ENCODE measurements around the gene PLPP4. TPM values are rescaled to one million over a fixed set of nuclear protein-coding genes. Genes with fewer than 3 reads are reported as not detected.

PLPP4 gene
- total RNA-seq, 1 experiment from 2014 or later, result not detected

DNA sequence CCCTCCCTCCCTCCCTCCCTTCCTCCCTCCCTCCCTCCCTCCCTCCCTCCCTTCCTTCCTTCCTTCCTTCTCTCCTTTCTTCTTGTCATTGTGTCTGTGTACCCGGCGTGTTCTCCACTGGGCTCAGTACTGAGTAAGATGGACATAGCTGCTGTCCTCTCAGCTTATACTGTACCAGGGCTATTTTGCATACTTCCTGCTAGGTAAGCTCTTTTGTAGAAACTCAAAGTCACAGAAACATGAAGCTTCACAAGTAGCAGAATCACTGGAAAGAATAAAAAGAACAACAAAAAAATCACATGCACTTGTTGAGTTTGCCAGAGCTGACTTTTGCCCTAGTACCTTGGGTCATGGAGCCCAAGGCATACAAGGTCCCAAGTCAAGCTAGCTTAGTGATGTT is 125.7 kb downstream of the PLPP4 start:
- H3K14ac ChIP-seq (ENCODE audit: insufficient read depth, low read length), result no peak overlapping the region
- H3K27ac ChIP-seq (ENCODE audit: insufficient read length, low read depth, low read length), result no peak overlapping the region
- no peaks in the 10 kb centered on the region for H3K9me3 Mint-ChIP-seq
- no peak overlapping the region for H3K23ac ChIP-seq (ENCODE audit: insufficient read length, low read depth, low read length)
- H3K27ac Mint-ChIP-seq, result no peak overlapping the region
- H4K8ac ChIP-seq (replicated peaks; ENCODE audit: insufficient read length, low read depth, low read length), result no peak overlapping the region
- H3K27me3 Mint-ChIP-seq (ENCODE audit: low read depth), result no peaks in the 10 kb centered on the region; the same call in 1 of the 2 replicates
- H2BK12ac ChIP-seq (ENCODE audit: insufficient read length, low read depth, low read length), result no peak overlapping the region
- no peak overlapping the region for H3K56ac ChIP-seq (ENCODE audit: insufficient read length, low read depth, low read length)
- no peaks in the 10 kb centered on the region; the same call in 1 of the 2 replicates for H3K4me1 ChIP-seq (ENCODE audit: insufficient read depth, low read length)
- no peak overlapping the region for H4K5ac ChIP-seq (ENCODE audit: insufficient read length, low read depth, low read length)
- no peaks in the 10 kb centered on the region for H3K27me3 ChIP-seq (ENCODE audit: insufficient read depth, low read length)
- H4K20me1 ChIP-seq (ENCODE audit: control insufficient read depth, insufficient read depth, insufficient read length), result no peaks in the 10 kb centered on the region
- no CpG with 5 or more reads among the region's 2 CpGs for WGBS (ENCODE audit: extremely low coverage, insufficient read length, low lambda C conversion rate)
- H3K18ac ChIP-seq (ENCODE audit: insufficient read length, low read depth, low read length), result no peak overlapping the region
- H2BK15ac ChIP-seq (ENCODE audit: low read depth, low read length), result no peak overlapping the region
- H2AFZ ChIP-seq (ENCODE audit: low read length), result no peak overlapping the region
- H3K79me2 ChIP-seq (ENCODE audit: insufficient read depth, low read length), result no peaks in the 10 kb centered on the region
- H3K9ac ChIP-seq (ENCODE audit: extremely low read depth, insufficient read length, low read length), result no peak overlapping the region
- TF ChIP-seq, protein P1, sequence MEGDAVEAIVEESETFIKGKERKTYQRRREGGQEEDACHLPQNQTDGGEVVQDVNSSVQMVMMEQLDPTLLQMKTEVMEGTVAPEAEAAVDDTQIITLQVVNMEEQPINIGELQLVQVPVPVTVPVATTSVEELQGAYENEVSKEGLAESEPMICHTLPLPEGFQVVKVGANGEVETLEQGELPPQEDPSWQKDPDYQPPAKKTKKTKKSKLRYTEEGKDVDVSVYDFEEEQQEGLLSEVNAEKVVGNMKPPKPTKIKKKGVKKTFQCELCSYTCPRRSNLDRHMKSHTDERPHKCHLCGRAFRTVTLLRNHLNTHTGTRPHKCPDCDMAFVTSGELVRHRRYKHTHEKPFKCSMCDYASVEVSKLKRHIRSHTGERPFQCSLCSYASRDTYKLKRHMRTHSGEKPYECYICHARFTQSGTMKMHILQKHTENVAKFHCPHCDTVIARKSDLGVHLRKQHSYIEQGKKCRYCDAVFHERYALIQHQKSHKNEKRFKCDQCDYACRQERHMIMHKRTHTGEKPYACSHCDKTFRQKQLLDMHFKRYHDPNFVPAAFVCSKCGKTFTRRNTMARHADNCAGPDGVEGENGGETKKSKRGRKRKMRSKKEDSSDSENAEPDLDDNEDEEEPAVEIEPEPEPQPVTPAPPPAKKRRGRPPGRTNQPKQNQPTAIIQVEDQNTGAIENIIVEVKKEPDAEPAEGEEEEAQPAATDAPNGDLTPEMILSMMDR (conservative IDR thresholded peaks at IDR 0.05), result no peak
- no peak overlapping the region for H2BK120ac ChIP-seq (ENCODE audit: low read depth, low read length, poor library complexity, severe bottlenecking)
- no peak overlapping the region for H2BK5ac ChIP-seq (ENCODE audit: insufficient read length, low read length)
- H3K4me2 ChIP-seq (ENCODE audit: insufficient read depth, insufficient read length, low read length), result no peak overlapping the region
- H3K4me3 Mint-ChIP-seq, result no peak overlapping the region
- H3K36me3 Mint-ChIP-seq (ENCODE audit: insufficient read depth in 1 of 3, low read depth in 3 of 3), result no peaks in the 10 kb centered on the region
- H3K9me3 ChIP-seq (ENCODE audit: control insufficient read depth, low read depth, low read length), result no peaks in the 10 kb centered on the region
- H2AK5ac ChIP-seq (ENCODE audit: insufficient read length, low read length), result no peak overlapping the region
- peaks cover 17 to 20% of the 10 kb centered on the region in 2 experiments for H3K4me1 Mint-ChIP-seq
- no peak overlapping the region for H2BK20ac ChIP-seq (ENCODE audit: low read depth, low read length, poor library complexity, severe bottlenecking)
- H3K4ac ChIP-seq (ENCODE audit: low read depth, low read length), result no peak overlapping the region
- H4K91ac ChIP-seq (ENCODE audit: insufficient read length, low read depth, low read length), result no peak overlapping the region
- DNase-seq, result no peak
- no peaks in the 10 kb centered on the region for H3K23me2 ChIP-seq (ENCODE audit: insufficient read length, low read depth, low read length, poor library complexity, severe bottlenecking)
- no peak overlapping the region for H3T11ph ChIP-seq (ENCODE audit: low read length)
- no peaks in the 10 kb centered on the region for H3K79me1 ChIP-seq (ENCODE audit: insufficient read depth, low read depth, low read length, poor library complexity, severe bottlenecking)

Data from H9 (cell line).